HUDEP-2 (cell line): ENCODE measurements around the gene OR2S2.

Source experiments
- DNase-seq, 76 experiments: peaks; one replicate each; lab custom pipeline; 2025; ENCODE audit not compliant: unreplicated experiment in 76 of 76; lab: John Stamatoyannopoulos, UW

OR2S2 gene

DNA sequence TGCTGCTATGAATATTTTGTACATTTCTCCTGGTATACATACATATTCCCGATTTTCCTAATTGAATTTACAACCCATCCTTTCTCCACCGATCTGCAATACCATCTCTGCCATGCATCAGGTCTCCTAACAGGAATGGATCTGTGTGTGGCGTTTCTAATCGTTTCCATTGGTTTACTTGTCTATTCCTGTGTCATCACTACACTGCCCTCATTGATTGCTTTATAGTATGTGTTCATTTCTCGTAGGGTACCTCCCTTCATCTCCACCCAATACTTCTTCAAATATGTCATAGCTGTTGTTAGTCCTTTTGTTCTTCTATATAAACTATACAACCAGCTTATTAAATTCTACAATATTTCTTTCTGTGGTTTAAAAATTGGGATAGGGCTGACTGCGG, 7.1 kb upstream of the OR2S2 start:
- DNase-seq = no peak

- no peak for DNase-seq
Measured at GRCh38 chr9:35962126-35962906, 4.4 kb upstream of the OR2S2 start.

- no peak for DNase-seq
Measured at GRCh38 chr9:35960039-35960655, 2.2 kb upstream of the OR2S2 start.

GRCh38 chr9:35956651-35957050, 1.3 kb downstream of the OR2S2 start:
- no peak for DNase-seq

DNA sequence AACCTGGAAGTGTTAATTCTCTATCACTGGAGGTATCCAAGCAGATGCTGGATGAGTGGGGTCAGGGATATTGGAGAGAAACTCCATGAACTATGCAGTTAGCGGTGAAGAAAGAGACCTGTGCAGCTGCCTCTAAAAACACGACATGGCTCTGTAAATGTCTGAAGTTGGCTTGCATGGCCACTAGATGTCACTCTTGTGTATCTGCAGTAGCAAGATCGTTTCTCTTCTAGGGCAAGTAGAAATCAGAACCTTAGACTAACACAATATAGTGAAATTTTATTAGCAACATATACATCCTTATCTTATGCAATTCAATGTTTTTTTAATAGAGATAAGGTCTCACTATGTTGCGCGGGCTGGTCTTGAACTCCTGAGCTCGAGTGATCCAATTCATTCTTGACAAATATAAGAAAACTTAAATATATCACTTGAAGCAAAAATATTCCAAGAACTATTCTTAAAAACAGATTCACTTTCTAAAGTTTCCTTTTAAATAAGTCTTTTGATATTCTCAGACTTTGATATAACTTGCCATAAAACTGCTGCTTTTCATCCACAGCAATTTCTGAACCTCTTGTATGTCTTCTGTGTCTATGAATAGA, 2.9 kb downstream of the OR2S2 start:
- peak in 30 of 76 experiments; percentile 1 to 58 (median 17) for DNase-seq

DNA sequence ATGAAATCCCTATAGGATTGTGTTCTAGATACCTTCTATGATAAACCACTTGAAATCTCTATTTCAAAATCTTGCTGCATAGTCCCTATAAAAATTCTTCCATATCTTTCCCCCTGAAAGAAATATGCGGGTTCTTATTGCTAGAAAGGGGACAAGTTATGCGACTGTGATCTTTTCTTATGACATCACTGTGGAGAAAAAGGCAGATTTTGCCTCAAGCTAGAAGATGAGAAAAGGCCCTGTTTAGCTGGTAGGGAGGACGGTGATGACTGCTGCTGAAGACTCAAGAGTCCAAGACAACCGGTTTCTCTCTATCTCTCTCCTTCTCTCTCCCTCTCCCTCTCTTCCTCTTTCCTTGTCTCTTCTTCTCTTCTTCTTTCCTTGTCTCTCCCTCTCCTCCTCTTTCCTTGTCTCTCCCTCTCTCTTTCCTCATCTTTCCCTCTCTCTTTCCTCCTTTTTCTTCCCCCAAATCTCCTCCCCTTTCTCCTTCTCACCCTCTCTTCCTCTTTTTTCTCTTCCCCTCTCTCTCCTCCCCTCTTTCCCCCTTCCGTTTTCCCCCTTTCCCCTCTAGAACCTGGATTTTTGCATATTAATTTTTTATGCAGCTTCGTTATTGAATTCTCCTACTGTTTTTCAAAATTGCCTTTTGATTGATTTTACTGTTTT, 5.3 kb downstream of the OR2S2 start:
- DNase-seq = no peak

DNA sequence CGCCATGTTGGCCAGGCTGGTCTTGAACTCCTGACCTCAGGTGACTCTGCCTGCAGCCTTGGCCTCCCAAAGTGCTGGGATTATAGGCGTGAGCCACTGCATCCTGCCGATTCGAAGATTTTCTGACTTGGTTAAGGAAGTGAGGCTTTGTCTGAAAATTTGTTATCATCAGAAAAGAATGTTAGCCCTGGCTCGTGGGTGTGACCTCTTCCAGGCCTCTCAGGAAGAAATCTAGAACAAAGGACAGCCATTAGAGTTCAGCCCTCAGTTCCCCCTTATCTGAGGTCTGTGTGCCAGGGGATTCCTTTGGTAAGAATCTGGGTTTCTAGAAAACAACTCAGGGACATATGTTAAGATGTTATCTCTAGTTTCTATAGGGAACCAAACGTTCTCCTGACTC, 6.2 kb downstream of the OR2S2 start:
- no peak for DNase-seq

DNA sequence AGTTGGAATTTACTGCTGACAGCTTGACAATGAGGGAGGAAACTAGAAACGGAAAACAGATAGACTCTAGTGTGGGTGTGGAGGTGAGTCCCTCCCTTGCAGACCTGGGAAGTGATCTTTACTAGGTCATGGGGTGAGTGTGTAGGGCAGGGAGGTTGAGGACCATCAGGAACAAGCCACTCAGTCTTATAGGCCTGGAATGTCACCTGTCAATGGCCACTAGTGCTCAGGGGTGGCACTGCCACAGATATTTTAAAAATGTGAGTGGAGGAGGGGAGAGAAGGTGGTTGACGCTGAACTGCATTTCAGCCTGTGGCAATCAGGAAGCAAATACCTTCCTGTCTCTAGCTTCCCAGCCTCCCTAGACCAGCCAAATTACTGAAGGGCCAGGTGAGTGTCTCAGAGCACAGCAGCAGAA, 9.0 kb downstream of the OR2S2 start:
- DNase-seq = no peak

DNA sequence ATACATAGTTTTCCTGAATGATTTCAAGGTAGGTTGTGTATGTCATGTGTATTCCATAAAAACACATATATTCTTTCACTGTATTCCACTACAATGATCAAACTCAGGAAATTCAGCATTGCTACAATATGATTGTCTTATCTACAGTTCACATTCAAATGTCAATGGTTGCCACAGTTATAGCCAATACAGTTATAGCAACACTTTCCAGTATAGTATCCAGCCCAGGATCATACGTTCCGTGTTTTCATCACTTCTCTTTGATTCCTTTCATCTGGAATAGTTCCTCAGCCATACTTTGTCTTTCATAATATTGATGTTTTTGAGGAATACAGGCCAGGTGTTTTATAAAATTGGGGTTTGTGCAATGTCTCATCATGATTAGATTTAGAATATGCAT, 9.5 kb downstream of the OR2S2 start:
- DNase-seq = no peak

- DNase-seq = peak in 56 of 76 experiments; percentile 3 to 64 (median 34)
Measured at GRCh38 chr9:35945341-35946018, 12.5 kb downstream of the OR2S2 start.

GRCh38 chr9:35944841-35945240, 13.1 kb downstream of the OR2S2 start:
- no peak for DNase-seq

DNA sequence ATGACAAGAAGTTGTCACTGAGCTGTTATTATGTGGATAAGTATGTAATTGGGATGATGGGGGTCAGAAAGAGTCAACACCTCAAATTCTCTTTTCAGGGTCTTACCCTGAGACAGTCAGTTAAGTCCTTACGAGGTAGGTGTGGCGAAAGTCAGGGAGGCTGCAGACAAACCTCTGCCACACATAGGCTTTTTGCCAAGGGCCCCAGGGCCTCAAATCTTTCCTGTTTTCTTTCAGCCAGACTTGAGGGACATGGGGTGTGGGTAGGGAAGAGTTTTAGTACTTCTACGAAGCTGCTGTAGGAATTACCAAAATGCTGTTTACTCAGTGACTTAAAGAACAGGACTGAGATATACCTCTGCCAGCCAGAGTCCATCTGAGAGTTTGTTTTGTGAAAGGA, 13.8 kb downstream of the OR2S2 start:
- no peak for DNase-seq

DNA sequence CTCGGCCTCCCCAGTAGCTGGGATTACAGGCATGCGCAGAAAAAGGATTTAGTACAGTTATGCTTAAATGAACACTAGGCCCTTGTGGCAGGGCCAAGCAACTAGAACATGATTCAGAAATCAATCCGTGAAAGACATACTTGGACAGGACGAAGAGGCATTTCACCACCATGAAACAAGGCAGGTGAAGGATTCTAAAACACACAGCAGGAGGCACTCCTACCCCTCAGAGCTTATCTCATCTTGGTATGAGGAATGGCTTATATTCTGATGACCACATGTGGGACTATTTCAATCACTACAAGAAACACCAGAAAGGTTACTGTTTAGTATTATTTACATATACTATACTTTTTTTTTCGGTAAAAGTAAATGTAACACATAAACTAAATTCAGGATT, 15.7 kb downstream of the OR2S2 start:
- no peak for DNase-seq

- DNase-seq = no peak
Measured at GRCh38 chr9:35940458-35941407, 17.2 kb downstream of the OR2S2 start.

DNA sequence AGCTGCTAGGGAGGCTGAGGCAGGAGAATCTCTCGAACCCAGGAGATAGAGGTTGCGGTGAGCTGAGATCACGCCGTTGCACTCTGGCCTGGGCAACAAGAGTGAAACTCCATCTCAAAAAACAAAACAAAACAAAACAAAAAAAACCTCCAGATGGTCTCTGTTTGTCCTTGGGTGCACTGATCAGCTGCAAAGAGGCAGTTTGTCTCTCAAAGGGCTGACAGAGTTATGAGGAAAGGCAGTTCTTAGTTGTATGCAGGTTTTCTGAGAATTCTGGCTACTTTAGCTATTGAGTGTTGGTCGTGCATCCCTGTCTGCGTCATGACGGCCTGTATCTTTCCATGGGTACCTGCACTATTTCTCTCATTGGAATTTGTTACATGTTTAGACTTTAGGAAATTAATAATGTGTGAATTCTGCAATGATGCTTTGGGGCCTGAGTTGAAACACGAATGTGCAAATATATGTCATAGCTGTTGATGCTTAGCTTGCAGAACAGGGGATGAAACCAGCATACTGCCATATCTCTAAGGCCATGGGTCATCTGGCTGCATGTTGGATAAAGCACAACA, 18.2 kb downstream of the OR2S2 start:
- no peak for DNase-seq

GRCh38 chr9:35938474-35939356, 19.2 kb downstream of the OR2S2 start:
- no peak for DNase-seq

GRCh38 chr9:35937227-35937626, 20.7 kb downstream of the OR2S2 start:
- no peak for DNase-seq

DNA sequence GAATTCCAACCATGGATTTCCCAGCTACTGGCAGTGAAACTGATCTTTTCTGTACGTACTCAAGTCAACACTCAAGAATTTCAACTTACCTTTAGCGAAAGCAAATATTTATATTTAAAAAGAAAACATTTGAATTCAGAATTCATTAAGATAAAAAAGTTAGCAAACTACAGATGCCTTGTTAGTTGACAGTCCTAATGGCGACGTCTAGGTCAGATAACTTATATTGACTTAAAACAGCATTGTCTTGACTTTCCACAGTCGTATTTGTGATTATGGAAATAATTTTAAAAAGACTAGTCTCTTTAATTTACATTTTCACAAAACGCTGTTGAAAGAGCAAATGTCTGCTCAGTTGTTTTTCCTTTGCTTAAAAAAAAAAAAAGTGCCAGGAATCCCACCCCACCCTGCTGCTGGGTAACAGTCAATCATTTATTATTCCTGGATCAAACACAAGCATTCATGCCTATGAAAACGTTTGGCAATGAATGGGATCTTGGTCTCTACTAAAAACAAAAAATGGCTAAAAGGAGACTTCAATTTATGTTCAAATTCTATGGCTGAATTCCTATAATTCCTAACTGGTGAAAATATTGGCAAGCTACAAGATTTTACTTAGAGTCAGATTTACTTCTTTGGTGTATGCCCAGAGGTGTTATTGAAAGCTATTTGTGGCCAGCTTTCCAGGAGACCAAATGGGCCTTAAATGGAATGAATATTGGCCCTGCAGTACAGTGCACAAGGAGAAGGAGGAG, 22.0 kb downstream of the OR2S2 start:
- DNase-seq = no peak
